ENCODE data around the gene IAH1. TPM values are rescaled to one million over a fixed set of nuclear protein-coding genes. Genes with fewer than 3 reads are reported as not detected.

The IAH1 gene
- total and polyA plus RNA-seq, 2 donors (not counting 3 experiments of a cell fraction or from before 2014, with no cell fraction given) = 43.4 to 44.0 TPM

- Histone ChIP-seq H3K27me3 (ENCODE audit: control insufficient read depth in 2 of 2, insufficient read depth in 2 of 2, low read length in 2 of 2) (no peaks in the 10 kb centered on the region), H3K9me1 (replicated peaks; ENCODE audit: control insufficient read depth, extremely low read depth, insufficient read depth, low read length) (no peaks in the 10 kb centered on the region), H3K79me2 (ENCODE audit: control insufficient read depth, insufficient read depth, low read length) (no peaks in the 10 kb centered on the region), H3K4me1 (ENCODE audit: control insufficient read depth, extremely low read depth, insufficient read depth, low read length) (no peaks in the 10 kb centered on the region), H3K9ac (replicated peaks; ENCODE audit: extremely low read depth, insufficient read depth, low read length) (no peak overlapping the region), H3K27ac (ENCODE audit: insufficient read depth, low read depth, low read length) (no peak overlapping the region), H2AFZ (ENCODE audit: low read depth, low read length) (no peak overlapping the region), H3K9me3 (replicated peaks; ENCODE audit: control insufficient read depth, insufficient read depth, low read length) (no peaks in the 10 kb centered on the region), H3K4me2 (ENCODE audit: insufficient read depth, low read length) (no peak overlapping the region), H3K4me3 (replicated peaks in 1 of 3; ENCODE audit: insufficient read depth in 1 of 3, low read depth in 1 of 3, low read length in 3 of 3) (no peak overlapping the region), H3K36me3 (ENCODE audit: control insufficient read depth in 2 of 2, extremely low read depth in 1 of 2, insufficient read depth in 2 of 2, low read length in 2 of 2) (peaks cover 4 to 21% of the 10 kb centered on the region in 2 experiments), H4K20me1 (replicated peaks; ENCODE audit: control insufficient read depth, extremely low read depth, insufficient read depth, low read length) (no peaks in the 10 kb centered on the region)
- BruUV-seq (replicated peaks) = no TSS peak
- FAIRE-seq (no peak), DNase-seq (ENCODE audit: low read depth, low spot score) (no peak)
- TF ChIP-seq JUN (IDR thresholded peaks at IDR 0.05; ENCODE audit: borderline replicate concordance, insufficient read depth, insufficient read length, low read depth) (no peak), MAX (IDR thresholded peaks at IDR 0.05; ENCODE audit: insufficient read depth, insufficient read length) (no peak), POLR2AphosphoS5 (IDR thresholded peaks at IDR 0.05; ENCODE audit: insufficient read depth, low read depth, low read length) (no peak), CTCF (IDR thresholded peaks at IDR 0.05; ENCODE audit: extremely low read depth in 1 of 2, insufficient read depth in 1 of 2, low read depth in 1 of 2, low read length in 2 of 2) (no peak), POLR2A (IDR thresholded peaks at IDR 0.05; ENCODE audit: low read depth, low read length) (no peak), MYC (IDR thresholded peaks at IDR 0.05; ENCODE audit: low read depth, low read length) (no peak), GATA2 (IDR thresholded peaks at IDR 0.05; ENCODE audit: insufficient read depth, insufficient read length, low read depth, low read length) (no peak), FOS (IDR thresholded peaks at IDR 0.05; ENCODE audit: borderline replicate concordance, insufficient read depth, low read length) (no peak), EZH2 (IDR thresholded peaks at IDR 0.05; ENCODE audit: borderline replicate concordance, low read depth, low read length, severe bottlenecking) (no peak)
- dilution Hi-C loops (cut with MboI; ENCODE audit: extremely low pct_ligation_motif_present, low sequenced_read_pairs) = no loop called here
- POLR2A ChIA-PET = interaction anchor here (1.0 kb wide), 1 partner anchor 107 kb away, joined by 4 read pairs; no protein-coding TSS in a partner anchor
- intact Hi-C loops (cut with micrococcal nuclease) = loop anchor here (5.0 kb wide), 1 partner anchor 879 kb away; no protein-coding TSS in a partner anchor
- CTCF ChIA-PET = no interaction called here
Measured at GRCh38 chr2:9518780-9519179, 44.4 kb downstream of the IAH1 start.

Measured in endothelial cell of umbilical vein (primary cell).